ENCODE data around the gene COL12A1.

The COL12A1 gene

DNA sequence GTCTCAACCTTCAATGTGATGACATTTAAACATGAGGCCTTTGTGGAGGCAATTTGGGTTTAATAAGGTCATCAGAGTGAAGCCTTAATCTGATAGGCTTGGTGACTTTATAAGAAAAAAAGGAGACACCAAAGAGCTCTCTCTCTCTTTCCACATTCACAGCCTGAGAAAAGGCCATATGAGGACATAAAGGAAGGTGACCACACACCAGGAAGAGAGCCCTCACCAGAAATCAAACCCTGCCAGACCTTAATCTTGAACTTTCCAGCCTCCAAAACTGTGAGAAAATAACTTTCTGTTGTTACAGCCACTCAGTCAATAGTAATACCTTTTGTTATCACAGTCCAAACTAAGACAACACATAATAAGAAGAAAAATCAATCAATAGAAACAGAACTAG, 47.7 kb downstream of the COL12A1 start:
- in situ Hi-C loops (cut with HindIII; ENCODE audit: low sequenced_read_pairs) = no loop called here

GRCh38 chr6:75157336-75157735, 48.5 kb downstream of the COL12A1 start:
- DNase-seq (ENCODE audit: low read depth, low spot score) = no peak
- TF ChIP-seq, protein P1, sequence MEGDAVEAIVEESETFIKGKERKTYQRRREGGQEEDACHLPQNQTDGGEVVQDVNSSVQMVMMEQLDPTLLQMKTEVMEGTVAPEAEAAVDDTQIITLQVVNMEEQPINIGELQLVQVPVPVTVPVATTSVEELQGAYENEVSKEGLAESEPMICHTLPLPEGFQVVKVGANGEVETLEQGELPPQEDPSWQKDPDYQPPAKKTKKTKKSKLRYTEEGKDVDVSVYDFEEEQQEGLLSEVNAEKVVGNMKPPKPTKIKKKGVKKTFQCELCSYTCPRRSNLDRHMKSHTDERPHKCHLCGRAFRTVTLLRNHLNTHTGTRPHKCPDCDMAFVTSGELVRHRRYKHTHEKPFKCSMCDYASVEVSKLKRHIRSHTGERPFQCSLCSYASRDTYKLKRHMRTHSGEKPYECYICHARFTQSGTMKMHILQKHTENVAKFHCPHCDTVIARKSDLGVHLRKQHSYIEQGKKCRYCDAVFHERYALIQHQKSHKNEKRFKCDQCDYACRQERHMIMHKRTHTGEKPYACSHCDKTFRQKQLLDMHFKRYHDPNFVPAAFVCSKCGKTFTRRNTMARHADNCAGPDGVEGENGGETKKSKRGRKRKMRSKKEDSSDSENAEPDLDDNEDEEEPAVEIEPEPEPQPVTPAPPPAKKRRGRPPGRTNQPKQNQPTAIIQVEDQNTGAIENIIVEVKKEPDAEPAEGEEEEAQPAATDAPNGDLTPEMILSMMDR (IDR thresholded peaks at IDR 0.05; ENCODE audit: low read depth, low read length) = no peak
- no peak overlapping the region for H3K4me3 ChIP-seq (ENCODE audit: low read depth, low read length)
- in situ Hi-C loops (cut with HindIII; ENCODE audit: low sequenced_read_pairs) = no loop called here

More for the DNA sequence above, 47.7 kb downstream of the COL12A1 start:
- no peak for DNase-seq (ENCODE audit: low read depth, low spot score)
- H3K4me3 ChIP-seq (ENCODE audit: low read depth, low read length) = no peak overlapping the region
- TF ChIP-seq, protein P1 (IDR thresholded peaks at IDR 0.05; ENCODE audit: low read depth, low read length) = no peak

DNA sequence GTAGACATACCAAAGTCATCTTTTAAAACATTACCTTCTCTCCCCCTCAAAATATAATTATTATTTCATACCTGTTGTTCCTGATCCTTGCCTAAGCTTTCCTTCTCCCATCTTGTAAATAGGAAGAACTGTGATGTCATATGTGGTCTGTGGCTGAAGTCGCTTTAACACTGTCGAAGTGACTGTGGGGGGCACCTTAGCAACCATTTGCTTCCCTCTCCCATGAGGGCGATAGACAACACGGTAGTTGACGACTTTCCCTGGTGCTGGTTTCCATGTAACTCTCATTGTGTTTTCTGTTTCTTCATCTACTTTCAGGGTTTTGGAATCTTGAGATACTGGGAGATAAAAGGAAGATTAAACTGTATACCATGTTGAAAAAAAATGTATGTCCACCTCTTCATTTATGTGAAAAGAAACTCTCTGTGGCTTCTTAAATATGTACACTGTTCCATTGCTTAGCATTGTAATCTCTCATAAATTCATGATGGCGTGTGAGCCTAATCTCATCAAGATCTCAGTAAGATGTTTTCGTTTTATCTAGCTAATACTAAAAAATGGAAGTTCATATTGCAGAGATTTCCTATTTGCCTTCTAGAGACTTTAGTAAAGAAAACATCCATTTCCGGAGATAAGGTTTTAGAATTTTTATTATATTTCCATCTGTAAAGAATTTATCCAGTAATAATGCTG, 49.5 kb downstream of the COL12A1 start:
- H3K4me3 ChIP-seq (ENCODE audit: low read depth, low read length) = no peak overlapping the region
- TF ChIP-seq, protein P1 (IDR thresholded peaks at IDR 0.05; ENCODE audit: low read depth, low read length) = no peak
- in situ Hi-C loops (cut with HindIII; ENCODE audit: low sequenced_read_pairs) = no loop called here
- no peak for DNase-seq (ENCODE audit: low read depth, low spot score)

DNA sequence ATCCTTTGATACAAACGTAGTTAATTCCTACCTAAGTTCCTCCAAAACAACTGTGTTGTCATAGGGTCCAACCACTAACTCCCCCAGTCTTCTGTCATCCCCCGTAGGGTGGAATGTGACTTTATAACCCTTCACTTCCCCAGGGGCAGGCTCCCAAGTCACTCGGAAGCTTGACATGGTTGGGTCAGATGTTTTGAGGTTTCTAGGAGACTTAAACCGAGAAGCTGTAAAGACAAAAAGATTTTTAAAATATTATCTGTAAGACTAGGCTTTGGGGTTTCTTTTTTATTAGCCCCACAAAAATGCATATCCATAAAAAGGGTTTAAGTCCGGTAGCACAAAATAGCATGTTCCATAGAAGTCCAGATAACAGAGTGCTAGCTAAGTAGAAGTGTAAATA, 50.2 kb downstream of the COL12A1 start:
- H3K4me3 ChIP-seq (ENCODE audit: low read depth, low read length) = no peak overlapping the region
- TF ChIP-seq, protein P1 (IDR thresholded peaks at IDR 0.05; ENCODE audit: low read depth, low read length) = no peak
- DNase-seq (ENCODE audit: low read depth, low spot score) = no peak
- in situ Hi-C loops (cut with HindIII; ENCODE audit: low sequenced_read_pairs) = no loop called here

- TF ChIP-seq, protein P1 (IDR thresholded peaks at IDR 0.05; ENCODE audit: low read depth, low read length) = no peak
- DNase-seq (ENCODE audit: low read depth, low spot score) = no peak
- in situ Hi-C loops (cut with HindIII; ENCODE audit: low sequenced_read_pairs) = no loop called here
- H3K4me3 ChIP-seq (ENCODE audit: low read depth, low read length) = no peak overlapping the region
Observed at GRCh38 chr6:75154973-75155372, 50.9 kb downstream of the COL12A1 start.

DNA sequence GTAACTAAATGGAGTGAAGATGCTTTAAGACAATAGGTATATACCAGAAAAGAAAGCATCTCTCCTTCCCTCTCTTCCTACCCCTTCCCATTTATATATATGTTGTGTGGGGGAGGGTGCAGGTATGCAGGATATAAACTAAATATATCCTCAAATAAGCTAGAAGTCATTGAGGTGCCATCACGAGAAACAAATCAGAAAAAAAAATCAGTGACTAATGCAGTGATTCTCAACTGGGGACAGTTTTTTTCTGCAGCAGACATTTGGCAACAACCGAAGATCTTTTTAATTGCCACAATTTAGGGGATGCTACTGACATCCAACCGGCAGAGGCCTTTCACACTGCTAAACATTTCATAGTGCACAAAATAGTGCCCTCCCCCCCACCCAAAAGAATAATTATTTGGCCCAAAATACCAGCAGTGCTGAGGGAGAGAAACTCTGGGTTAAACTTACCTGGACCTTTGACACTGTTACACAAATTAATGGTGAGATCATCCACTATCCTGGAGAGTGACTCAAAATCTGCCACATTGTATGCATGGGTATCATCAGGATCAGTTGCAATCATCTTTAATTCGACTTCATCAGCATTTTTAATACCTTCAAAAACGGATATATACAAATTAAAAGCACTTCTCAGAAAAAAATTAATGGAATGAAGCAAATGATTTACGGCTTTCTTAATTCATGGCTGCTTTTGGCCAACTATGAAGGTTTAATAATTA, 55.0 kb downstream of the COL12A1 start:
- in situ Hi-C loops (cut with HindIII; ENCODE audit: low sequenced_read_pairs) = no loop called here
- TF ChIP-seq, protein P1 (IDR thresholded peaks at IDR 0.05; ENCODE audit: low read depth, low read length) = no peak
- no peak for DNase-seq (ENCODE audit: low read depth, low spot score)
- H3K4me3 ChIP-seq (ENCODE audit: low read depth, low read length) = no peak overlapping the region
